PC-9 (cell line): ENCODE data around the gene LMCD1. TPM values are rescaled to one million over a fixed set of nuclear protein-coding genes. Genes with fewer than 3 reads are reported as not detected.

ENCODE experiments used
- BruUV-seq: library from RNA; stranded (reverse); fragments of 400-500 nt; replicated peaks from 2 replicates; lab custom pipeline; 2021; lab: Mats Ljungman, UMichigan
- CTCF ChIA-PET: fragments of 300-600 bp; sonication (Branson Sonifier 250); formaldehyde crosslinking; loops from one replicate; lab custom pipeline; 2022; ENCODE audit warnings: antibody characterized with exemption; lab: Charles Lee
- POLR2A ChIA-PET: fragments of 300-600 bp; sonication (Branson Sonifier 250); formaldehyde crosslinking; loops from one replicate; lab custom pipeline; 2022; ENCODE audit warnings: antibody characterized with exemption; ENCODE audit not compliant: unreplicated experiment; lab: Charles Lee
- DNase-seq, 2 experiments: peaks; one replicate each; pipeline versions ENCODE4 v3.0.0 to v3.0.0-alpha.2; 2015 to 2022; ENCODE audit warnings: mixed read lengths in 1 of 2
- H2AFZ ChIP-seq: fragments of 200-600 bp; sonication (generic); 2 replicates; pipeline ENCODE4 v1.8.1; 2017; ENCODE audit warnings: antibody characterized with exemption
- H3F3A ChIP-seq: fragments of 200-600 bp; sonication (generic); 2 replicates; pipeline ENCODE4 v1.8.1; 2017; ENCODE audit warnings: antibody characterized with exemption, mild to moderate bottlenecking, low read depth; ENCODE audit not compliant: insufficient read depth
- H3K27ac ChIP-seq: fragments of 200-600 bp; sonication (generic); 2 replicates; pipeline ENCODE4 v1.6.1; 2016; ENCODE audit warnings: mixed run types
- H3K27me3 ChIP-seq: fragments of 200-600 bp; sonication (generic); 2 replicates; pipeline ENCODE4 v1.6.1; 2016; ENCODE audit warnings: low read depth, mixed run types; ENCODE audit not compliant: insufficient read depth
- H3K36me3 ChIP-seq: fragments of 200-600 bp; sonication (generic); 2 replicates; pipeline ENCODE4 v1.6.1; 2016; ENCODE audit warnings: low read depth, mixed run types
- H3K4me1 ChIP-seq: fragments of 200-600 bp; sonication (generic); replicated peaks from 2 replicates; pipeline ENCODE4 v1.6.1; 2016; ENCODE audit warnings: mixed run types; ENCODE audit not compliant: insufficient read depth
- H3K4me2 ChIP-seq: fragments of 200-600 bp; sonication (generic); 2 replicates; pipeline ENCODE4 v1.6.1; 2017; ENCODE audit warnings: mixed run types
- H3K4me3 ChIP-seq: fragments of 200-600 bp; sonication (generic); 2 replicates; pipeline ENCODE4 v1.6.1; 2016; ENCODE audit warnings: mixed run types
- H3K79me2 ChIP-seq: fragments of 200-600 bp; sonication (generic); 2 replicates; pipeline ENCODE4 v1.6.1; 2017; ENCODE audit warnings: low read depth, mixed run types
- H3K9me2 ChIP-seq: fragments of 200-600 bp; sonication (generic); 2 replicates; pipeline ENCODE4 v1.8.1; 2017; ENCODE audit warnings: mild to moderate bottlenecking; ENCODE audit not compliant: insufficient read depth
- H3K9me3 ChIP-seq: fragments of 200-600 bp; sonication (generic); 2 replicates; pipeline ENCODE4 v1.8.1; 2016; ENCODE audit warnings: low read depth; ENCODE audit not compliant: insufficient read depth
- H4K20me1 ChIP-seq: fragments of 200-600 bp; sonication (generic); 2 replicates; pipeline ENCODE4 v1.8.1; 2017; ENCODE audit not compliant: insufficient read depth
- EZH2 ChIP-seq: fragments of 200-600 bp; sonication (generic); IDR thresholded peaks from 2 replicates; pipeline ENCODE4 v1.8.0; 2017; ENCODE audit warnings: antibody characterized with exemption, low read depth
- intact Hi-C: fragments of 100-400 bp; cut with micrococcal nuclease; formaldehyde crosslinking; loops from one replicate; pipeline ENCODE4 v1.10.0; 2022; ENCODE audit not compliant: unreplicated experiment
- total RNA-seq: library from RNA; stranded (reverse); gene quantifications from 2 replicates; pipeline ENCODE4 v1.2.3, GENCODE V29; 2021
- TF ChIP-seq, protein P1 (sequence below): fragments of 200-600 bp; sonication (generic); conservative IDR thresholded peaks from 2 replicates; pipeline ENCODE4 v1.6.1; 2017; ENCODE audit warnings: mixed run types, antibody characterized with exemption, mild to moderate bottlenecking, moderate library complexity

The LMCD1 gene
- total RNA-seq, 1 experiment from 2014 or later: 10.3 TPM

DNA sequence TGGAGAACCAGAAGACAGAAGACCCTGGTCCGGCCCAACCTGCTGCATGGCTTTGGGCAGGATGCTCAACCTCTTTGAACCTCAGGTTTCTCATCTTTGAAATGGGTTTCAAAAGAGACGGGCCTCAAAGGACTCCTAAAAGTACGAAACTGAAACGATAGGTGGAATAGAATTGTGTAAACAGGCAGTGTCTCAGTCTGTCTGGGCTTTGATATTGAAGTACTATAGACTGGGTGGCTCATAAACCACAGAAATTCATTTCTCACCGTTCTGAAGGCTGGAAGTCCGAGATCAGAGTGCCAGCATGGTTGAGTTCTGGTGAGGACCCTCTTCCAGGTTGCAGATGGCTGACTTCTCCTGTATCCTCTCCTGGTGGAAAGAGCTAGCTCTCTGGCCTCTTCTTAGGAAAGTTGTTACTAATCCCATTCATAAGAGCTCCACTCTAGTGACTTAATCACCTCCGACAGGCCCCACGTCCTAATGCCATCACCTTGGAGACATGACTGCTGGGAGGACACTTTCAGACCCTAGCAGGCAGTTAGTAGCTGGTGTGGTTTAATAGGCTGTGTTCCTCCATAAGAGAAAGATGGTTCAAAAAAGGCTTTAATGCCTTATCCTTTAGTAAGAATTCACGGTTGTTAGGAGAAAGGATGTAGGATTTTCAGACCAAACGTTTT, 107.3 kb downstream of the LMCD1 start:
- ChIA-PET CTCF (interaction anchor here (0.9 kb wide), 1 partner anchor 107 kb away, joined by 3 read pairs; the partner anchor contains the start of gene LMCD1), POLR2A (no interaction called here)
- H4K20me1 ChIP-seq: no peaks in the 10 kb centered on the region
- H3K4me2 ChIP-seq: no peak overlapping the region
- no peaks in the 10 kb centered on the region for H3K27me3 ChIP-seq
- H3K9me2 ChIP-seq: no peaks in the 10 kb centered on the region
- no peak for TF ChIP-seq EZH2
- TF ChIP-seq, protein P1, sequence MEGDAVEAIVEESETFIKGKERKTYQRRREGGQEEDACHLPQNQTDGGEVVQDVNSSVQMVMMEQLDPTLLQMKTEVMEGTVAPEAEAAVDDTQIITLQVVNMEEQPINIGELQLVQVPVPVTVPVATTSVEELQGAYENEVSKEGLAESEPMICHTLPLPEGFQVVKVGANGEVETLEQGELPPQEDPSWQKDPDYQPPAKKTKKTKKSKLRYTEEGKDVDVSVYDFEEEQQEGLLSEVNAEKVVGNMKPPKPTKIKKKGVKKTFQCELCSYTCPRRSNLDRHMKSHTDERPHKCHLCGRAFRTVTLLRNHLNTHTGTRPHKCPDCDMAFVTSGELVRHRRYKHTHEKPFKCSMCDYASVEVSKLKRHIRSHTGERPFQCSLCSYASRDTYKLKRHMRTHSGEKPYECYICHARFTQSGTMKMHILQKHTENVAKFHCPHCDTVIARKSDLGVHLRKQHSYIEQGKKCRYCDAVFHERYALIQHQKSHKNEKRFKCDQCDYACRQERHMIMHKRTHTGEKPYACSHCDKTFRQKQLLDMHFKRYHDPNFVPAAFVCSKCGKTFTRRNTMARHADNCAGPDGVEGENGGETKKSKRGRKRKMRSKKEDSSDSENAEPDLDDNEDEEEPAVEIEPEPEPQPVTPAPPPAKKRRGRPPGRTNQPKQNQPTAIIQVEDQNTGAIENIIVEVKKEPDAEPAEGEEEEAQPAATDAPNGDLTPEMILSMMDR: no peak
- no peaks in the 10 kb centered on the region for H3K9me3 ChIP-seq
- H3K79me2 ChIP-seq: no peaks in the 10 kb centered on the region
- intact Hi-C loops: no loop called here
- H2AFZ ChIP-seq: no peak overlapping the region
- no peak overlapping the region for H3K4me3 ChIP-seq
- no peaks in the 10 kb centered on the region for H3F3A ChIP-seq
- H3K27ac ChIP-seq: no peak overlapping the region
- H3K36me3 ChIP-seq: no peaks in the 10 kb centered on the region
- no peak for DNase-seq
- no peaks in the 10 kb centered on the region for H3K4me1 ChIP-seq
- no TSS peak for BruUV-seq

DNA sequence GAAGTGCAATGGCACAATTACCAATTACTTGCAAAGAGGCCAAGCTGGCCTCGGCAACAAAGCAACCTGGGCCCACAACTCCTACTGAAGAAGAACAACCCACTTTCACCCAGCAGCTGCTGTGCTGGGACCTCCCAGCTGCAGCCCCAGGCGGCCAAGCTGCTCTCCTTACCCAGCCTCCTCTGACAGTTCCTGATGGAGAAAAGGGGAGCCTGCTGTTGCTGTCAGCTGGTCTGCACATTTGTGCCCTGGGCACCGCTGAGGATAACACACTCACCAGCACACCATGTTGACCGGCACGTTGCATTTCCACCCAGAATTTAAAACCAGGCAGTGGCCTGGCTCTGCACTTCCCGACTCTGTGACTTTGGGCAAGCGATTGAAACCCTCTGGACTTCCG, 109.3 kb downstream of the LMCD1 start:
- no peak overlapping the region for H3K4me2 ChIP-seq
- ChIA-PET POLR2A (no interaction called here), CTCF (interaction anchor here (0.7 kb wide), 1 partner anchor 169 kb away, joined by 3 read pairs; no protein-coding TSS in a partner anchor)
- intact Hi-C loops: no loop called here
- DNase-seq: no peak
- no peaks in the 10 kb centered on the region for H3K9me2 ChIP-seq
- H3K36me3 ChIP-seq: no peaks in the 10 kb centered on the region
- no peak overlapping the region for H2AFZ ChIP-seq
- BruUV-seq: no TSS peak
- no peaks in the 10 kb centered on the region for H4K20me1 ChIP-seq
- TF ChIP-seq, protein P1: no peak
- no peak for TF ChIP-seq EZH2
- H3K9me3 ChIP-seq: no peaks in the 10 kb centered on the region
- H3K4me1 ChIP-seq: no peaks in the 10 kb centered on the region
- H3K27me3 ChIP-seq: no peaks in the 10 kb centered on the region
- H3K27ac ChIP-seq: no peak overlapping the region
- no peaks in the 10 kb centered on the region for H3K79me2 ChIP-seq
- H3K4me3 ChIP-seq: no peak overlapping the region
- no peaks in the 10 kb centered on the region for H3F3A ChIP-seq

DNA sequence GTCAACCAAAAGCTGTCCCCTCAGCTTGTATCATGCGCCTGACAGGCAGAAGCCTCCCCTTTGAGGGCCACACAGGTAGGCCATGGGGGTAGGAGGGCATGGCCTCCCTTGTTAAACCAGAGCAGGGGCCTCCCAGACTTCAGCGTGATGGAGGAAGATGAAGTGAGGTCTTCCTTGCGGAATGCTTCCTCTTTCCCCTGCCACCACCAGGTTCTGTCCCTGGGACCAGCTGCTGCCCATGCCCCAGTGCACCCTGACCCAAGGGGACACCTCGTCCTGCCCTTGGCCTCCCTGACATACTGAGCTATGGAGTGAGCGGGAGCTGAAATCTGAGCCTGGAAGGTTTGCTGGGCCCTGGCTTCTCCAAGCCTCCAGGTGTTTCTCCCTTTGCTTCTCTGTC, 116.3 kb downstream of the LMCD1 start:
- DNase-seq: no peak
- CTCF ChIA-PET: no interaction called here
- no TSS peak for BruUV-seq
- no peak overlapping the region for H3K4me2 ChIP-seq
- TF ChIP-seq, protein P1: no peak
- TF ChIP-seq EZH2: no peak
- no peaks in the 10 kb centered on the region for H3K79me2 ChIP-seq
- no peaks in the 10 kb centered on the region for H3K9me3 ChIP-seq
- H3K4me3 ChIP-seq: no peak overlapping the region
- H3F3A ChIP-seq: peaks cover 10% of the 10 kb centered on the region; the same call in 1 of the 2 replicates
- H3K36me3 ChIP-seq: no peaks in the 10 kb centered on the region
- no peaks in the 10 kb centered on the region for H4K20me1 ChIP-seq
- H3K27ac ChIP-seq: no peak overlapping the region
- intact Hi-C loops: no loop called here
- H3K27me3 ChIP-seq: no peaks in the 10 kb centered on the region
- H3K9me2 ChIP-seq: no peaks in the 10 kb centered on the region
- POLR2A ChIA-PET: no interaction called here
- H3K4me1 ChIP-seq: peaks cover 19% of the 10 kb centered on the region
- no peak overlapping the region for H2AFZ ChIP-seq
